Activated T-helper 1 cell treated with anti-CD3 and anti-CD28 coated beads, Interleukin-12 subunit alpha, Interleukin-12 subunit beta, Interleukin-2, Interleukin-4 antibody, amounts not matched to agents 30 ng/mL and 10 ng/mL and 1 ng/mL, durations not matched to agents 14 hours and 24 hours and 36 hours (primary cell): ENCODE data around the gene SLC25A15. TPM values are rescaled to one million over a fixed set of nuclear protein-coding genes. Genes with fewer than 3 reads are reported as not detected.
"Not testable (repeated sequence)": the region's sequence is repeated elsewhere in the genome, so short reads cannot be mapped to it uniquely, and the experiment has no call there.

Source experiments
- DNase-seq: peaks from one replicate; pipeline ENCODE4 v3.0.0; 2021; ENCODE audit warnings: low spot score
- H3K27ac Mint-ChIP-seq: one replicate; pipeline ENCODE4 v1.8.0; 2021; ENCODE audit warnings: mild to moderate bottlenecking, mixed read lengths
- H3K27me3 Mint-ChIP-seq: one replicate; pipeline ENCODE4 v1.8.0; 2022; ENCODE audit warnings: mild to moderate bottlenecking, moderate library complexity, mixed read lengths; ENCODE audit not compliant: insufficient read depth
- H3K36me3 Mint-ChIP-seq: one replicate; pipeline ENCODE4 v1.8.0; 2021; ENCODE audit warnings: low read depth, mixed read lengths
- H3K4me1 Mint-ChIP-seq: one replicate; pipeline ENCODE4 v1.8.0; 2021; ENCODE audit warnings: low read depth, mixed read lengths
- H3K4me3 Mint-ChIP-seq: one replicate; pipeline ENCODE4 v1.8.0; 2021; ENCODE audit warnings: mild to moderate bottlenecking, moderate library complexity, mixed read lengths
- H3K9me3 Mint-ChIP-seq: one replicate; pipeline ENCODE4 v1.8.0; 2021; ENCODE audit warnings: mixed read lengths
- intact Hi-C: fragments of 100-400 bp; cut with micrococcal nuclease; formaldehyde crosslinking; loops from one replicate; pipeline ENCODE4 v1.15.1; 2024
- total RNA-seq: library from RNA; stranded (reverse); gene quantifications from 2 replicates; pipeline ENCODE4 v1.2.3, GENCODE V29; 2022

Gene SLC25A15
- total RNA-seq, 1 donor from 2014 or later, result 19.0 TPM

DNA sequence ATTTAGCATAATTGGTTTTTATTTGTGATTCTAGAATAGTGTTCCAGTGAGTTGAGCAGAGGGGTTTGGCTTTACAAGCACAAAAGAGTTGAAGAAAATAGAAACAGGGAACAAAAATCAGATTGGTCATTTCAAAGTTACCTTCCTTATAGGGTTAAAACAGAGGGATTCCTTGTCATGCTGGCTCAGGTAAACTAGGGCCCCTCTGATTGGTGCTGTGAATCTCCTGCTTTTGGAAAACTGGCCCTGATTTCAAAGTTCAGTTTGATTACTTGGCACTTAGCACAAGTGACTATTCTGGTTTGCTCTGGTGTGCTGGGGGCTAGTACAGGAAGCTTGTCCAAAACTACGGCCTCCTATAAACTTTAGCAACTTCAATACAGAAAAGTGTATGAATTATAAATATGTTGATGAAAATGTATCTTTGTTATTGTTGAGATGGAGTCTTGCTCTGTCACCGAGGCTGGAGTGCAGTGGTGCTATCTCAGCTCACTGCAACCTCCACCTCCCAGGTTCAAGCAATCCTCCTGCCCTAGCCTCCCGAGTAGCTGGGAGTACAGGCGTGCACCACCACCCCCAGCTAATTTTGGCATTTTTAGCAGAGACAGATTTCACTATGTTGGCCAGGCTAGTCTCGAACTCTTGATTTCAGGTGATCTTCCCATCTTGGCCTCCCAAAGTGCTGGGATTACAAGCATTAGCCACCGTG is 16.5 kb upstream of the SLC25A15 start:
- no peak overlapping the region for H3K27ac Mint-ChIP-seq
- H3K36me3 Mint-ChIP-seq, result no peaks in the 10 kb centered on the region
- no peaks in the 10 kb centered on the region for H3K27me3 Mint-ChIP-seq
- H3K4me3 Mint-ChIP-seq, result no peak overlapping the region
- DNase-seq, result no peak
- intact Hi-C loops, result loop anchor here (5.0 to 10.0 kb wide), 2 partner anchors 419 to 1678 kb away; partner anchors contain the start of gene KBTBD7
- H3K4me1 Mint-ChIP-seq, result peaks cover 48% of the 10 kb centered on the region
- H3K9me3 Mint-ChIP-seq, result no peaks in the 10 kb centered on the region

DNA sequence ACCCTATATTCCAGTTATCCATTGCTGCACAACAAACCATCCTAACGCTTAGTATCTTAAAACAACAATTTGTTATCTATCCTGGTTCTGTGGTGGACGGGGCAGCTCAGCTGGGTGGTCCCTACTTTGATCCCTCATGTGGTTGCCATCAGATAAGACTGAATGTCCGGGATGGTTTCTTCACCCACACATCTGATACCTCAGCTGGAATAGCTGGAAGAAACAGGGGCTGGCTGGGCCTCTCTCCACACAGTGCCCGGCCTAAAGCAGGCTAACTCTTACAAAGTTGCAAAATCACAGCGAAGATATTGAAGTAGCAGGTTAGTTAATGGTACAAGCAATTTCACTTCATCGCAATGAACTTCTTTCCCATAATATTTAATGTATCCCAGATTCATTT is 14.7 kb upstream of the SLC25A15 start:
- intact Hi-C loops, result loop anchor here (5.0 to 10.0 kb wide), 5 partner anchors 257 to 1680 kb away; partner anchors contain the start of gene KBTBD7

DNA sequence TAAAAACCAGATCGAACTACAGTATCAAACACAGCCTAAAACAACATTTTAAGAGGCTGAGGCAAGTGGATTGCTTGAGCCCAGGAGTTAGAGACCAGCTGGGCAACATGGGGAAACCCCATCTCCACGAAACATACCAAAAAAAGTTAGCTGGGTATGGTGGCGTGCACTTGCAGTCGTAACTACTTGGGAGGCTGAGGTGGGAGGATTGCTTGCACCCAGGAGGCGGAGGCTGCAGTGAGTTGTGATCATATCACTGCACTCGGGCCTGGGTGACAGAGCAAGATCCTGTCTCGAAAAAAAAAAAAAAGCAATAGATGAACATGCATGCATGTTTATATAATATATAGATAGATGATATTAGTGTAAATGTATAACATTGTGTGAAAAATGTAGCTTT is 13.2 kb upstream of the SLC25A15 start:
- Mint-ChIP-seq H3K27ac (peak overlapping the region; percentile 99), H3K9me3 (no peaks in the 10 kb centered on the region), H3K4me1 (peaks cover 35% of the 10 kb centered on the region), H3K27me3 (no peaks in the 10 kb centered on the region), H3K4me3 (no peak overlapping the region), H3K36me3 (no peaks in the 10 kb centered on the region)
- no peak for DNase-seq
- intact Hi-C loops, result loop anchor here (2.0 to 10.0 kb wide), 6 partner anchors 259 to 1681 kb away; no protein-coding TSS in a partner anchor

More for the DNA sequence above, 14.7 kb upstream of the SLC25A15 start:
- no peak for DNase-seq
- Mint-ChIP-seq H3K4me3 (no peak overlapping the region), H3K4me1 (peaks cover 46% of the 10 kb centered on the region), H3K27me3 (no peaks in the 10 kb centered on the region), H3K36me3 (no peaks in the 10 kb centered on the region), H3K9me3 (no peaks in the 10 kb centered on the region), H3K27ac (no peak overlapping the region)

DNA sequence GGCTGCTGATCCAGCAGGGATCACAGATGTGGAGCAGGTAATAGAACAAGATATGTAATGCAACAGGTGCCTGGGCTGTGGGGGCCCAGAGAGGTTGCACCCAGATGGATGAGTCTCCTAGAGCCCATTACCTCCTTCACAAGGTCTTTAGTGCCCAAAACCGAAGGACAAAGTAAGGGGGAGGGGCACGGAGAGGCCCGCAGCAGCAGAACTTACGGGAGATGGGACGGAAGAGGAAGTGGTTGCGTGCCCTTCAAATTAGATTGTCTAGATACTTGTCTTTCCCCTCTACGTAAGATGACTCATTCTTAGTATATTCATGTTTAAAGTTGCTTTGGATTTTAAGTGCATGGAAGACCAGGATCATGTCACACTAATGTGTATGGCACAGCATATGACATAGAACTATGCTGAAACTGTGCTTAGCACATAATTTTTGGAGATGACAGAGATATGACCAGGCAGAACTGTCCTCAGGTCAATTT is 12.7 kb upstream of the SLC25A15 start:
- H3K4me3 Mint-ChIP-seq, result peak overlapping the region; percentile 76
- no peaks in the 10 kb centered on the region for H3K27me3 Mint-ChIP-seq
- peak overlapping the region; percentile 99 for H3K27ac Mint-ChIP-seq
- H3K4me1 Mint-ChIP-seq, result peaks cover 33% of the 10 kb centered on the region
- intact Hi-C loops, result loop anchor here (1.0 to 10.0 kb wide), 10 partner anchors 10 to 1682 kb away; no protein-coding TSS in a partner anchor
- H3K36me3 Mint-ChIP-seq, result no peaks in the 10 kb centered on the region
- DNase-seq, result peak; percentile 73
- no peaks in the 10 kb centered on the region for H3K9me3 Mint-ChIP-seq

DNA sequence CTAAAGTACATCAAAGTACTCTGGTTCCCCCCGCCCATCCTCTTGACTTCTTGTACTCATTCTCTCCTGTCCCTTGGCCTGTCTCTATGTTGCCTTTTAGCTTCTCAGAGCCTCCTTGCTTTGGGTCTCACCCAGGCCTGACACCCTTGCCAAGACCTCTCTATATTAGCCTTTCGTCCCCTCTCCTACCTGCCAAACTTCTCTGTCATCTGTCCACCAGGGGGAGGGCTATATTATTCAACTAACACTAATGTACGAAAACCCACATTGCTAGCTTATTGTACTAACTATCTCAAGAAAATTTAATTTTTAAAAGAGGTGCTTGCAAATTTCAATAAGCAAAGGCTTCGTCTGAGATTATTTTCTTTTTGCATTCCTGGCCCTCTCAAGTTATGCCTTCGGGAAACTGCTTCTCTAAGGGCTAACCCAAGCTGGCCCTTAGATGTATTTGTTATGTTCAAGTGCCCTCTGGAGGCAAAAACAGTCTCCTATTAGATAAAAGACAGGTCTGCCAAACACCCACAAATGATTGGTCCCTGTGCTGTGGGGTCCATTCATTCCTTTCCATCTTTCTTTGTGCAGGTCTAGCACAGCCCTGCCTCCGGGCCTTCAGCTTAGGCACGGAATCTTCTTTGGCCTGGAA is 12.1 kb upstream of the SLC25A15 start:
- Mint-ChIP-seq H3K36me3 (no peaks in the 10 kb centered on the region), H3K9me3 (no peaks in the 10 kb centered on the region), H3K27me3 (no peaks in the 10 kb centered on the region), H3K27ac (peak overlapping the region; percentile 99), H3K4me1 (peaks cover 33% of the 10 kb centered on the region), H3K4me3 (peak overlapping the region; percentile 76)
- DNase-seq, result peak; percentile 28
- intact Hi-C loops, result loop anchor here (1.0 to 10.0 kb wide), 10 partner anchors 9 to 1682 kb away; no protein-coding TSS in a partner anchor

DNA sequence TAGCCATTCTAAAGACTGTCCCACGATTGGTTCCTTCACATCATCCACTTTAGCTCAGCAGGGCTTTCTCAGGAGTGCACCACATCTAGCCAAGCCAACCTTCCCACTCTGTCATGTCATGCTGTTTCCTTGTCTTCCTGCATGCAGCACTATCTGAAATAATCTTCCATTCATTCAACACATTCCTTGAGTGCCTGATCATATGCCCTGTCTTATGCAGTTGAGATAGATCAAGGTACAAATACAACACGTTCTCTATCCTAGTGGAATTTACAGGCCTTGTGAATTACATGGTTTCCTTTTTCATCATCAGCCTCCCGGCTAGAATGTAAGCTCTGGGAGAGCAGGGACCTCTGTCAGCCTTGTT is 11.6 kb upstream of the SLC25A15 start:
- no peak for DNase-seq

DNA sequence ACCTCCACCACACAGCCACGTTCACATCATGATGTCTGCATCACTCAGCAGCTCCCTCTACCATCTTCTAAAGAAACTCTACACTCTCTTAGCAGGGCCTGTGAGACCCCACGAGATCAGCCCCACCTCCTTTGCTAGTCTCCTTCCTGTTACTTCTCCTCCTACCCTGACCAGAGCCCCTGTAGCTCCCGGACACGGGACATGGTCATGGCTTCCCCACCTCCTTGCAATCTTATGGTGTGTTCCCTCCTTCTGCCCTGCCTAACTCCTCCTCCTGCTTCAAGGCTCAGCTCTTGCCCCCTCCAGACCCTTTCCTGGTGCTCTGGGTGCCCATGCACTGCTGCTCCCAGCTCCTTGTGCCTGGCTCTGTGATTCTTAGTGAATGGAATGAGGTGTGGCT is 10.4 kb upstream of the SLC25A15 start:
- Mint-ChIP-seq H3K9me3 (no peaks in the 10 kb centered on the region), H3K4me3 (no peak overlapping the region), H3K4me1 (peaks cover 33% of the 10 kb centered on the region), H3K36me3 (no peaks in the 10 kb centered on the region), H3K27me3 (no peaks in the 10 kb centered on the region), H3K27ac (no peak overlapping the region)
- intact Hi-C loops, result loop anchor here (5.0 to 10.0 kb wide), 4 partner anchors 262 to 1684 kb away; no protein-coding TSS in a partner anchor
- DNase-seq, result no peak

More for the DNA sequence above, 11.6 kb upstream of the SLC25A15 start:
- no peaks in the 10 kb centered on the region for H3K36me3 Mint-ChIP-seq
- intact Hi-C loops, result loop anchor here (1.0 to 10.0 kb wide), 10 partner anchors 9 to 1683 kb away; no protein-coding TSS in a partner anchor
- no peaks in the 10 kb centered on the region for H3K9me3 Mint-ChIP-seq
- peak overlapping the region; percentile 99 for H3K27ac Mint-ChIP-seq
- peaks cover 33% of the 10 kb centered on the region for H3K4me1 Mint-ChIP-seq
- no peaks in the 10 kb centered on the region for H3K27me3 Mint-ChIP-seq
- H3K4me3 Mint-ChIP-seq, result no peak overlapping the region

DNA sequence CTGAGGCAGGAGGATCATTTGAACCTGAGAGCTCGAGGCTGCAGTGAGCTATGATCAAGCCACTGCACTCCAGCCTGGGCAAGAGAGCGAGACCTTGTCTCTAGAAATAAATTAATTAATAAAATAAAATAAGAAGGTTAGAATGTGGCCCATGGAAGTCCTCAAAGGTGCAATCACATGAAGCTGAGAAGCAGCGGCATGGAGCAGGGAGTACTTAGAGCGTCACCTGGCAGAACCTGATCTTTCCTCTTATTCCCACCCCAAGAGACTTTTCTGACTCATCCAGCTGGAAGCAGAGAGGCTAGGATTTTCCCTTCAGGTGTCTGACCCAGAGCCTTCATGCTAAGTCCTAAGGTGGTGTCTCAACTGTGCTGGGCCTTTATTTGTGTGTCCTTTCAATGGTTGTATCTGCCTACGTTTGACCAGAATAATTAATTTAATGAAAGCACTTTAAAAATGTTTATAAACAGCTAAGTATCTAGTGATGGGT is 9.6 kb upstream of the SLC25A15 start:
- peaks cover 29% of the 10 kb centered on the region for H3K4me1 Mint-ChIP-seq
- no peaks in the 10 kb centered on the region for H3K9me3 Mint-ChIP-seq
- H3K4me3 Mint-ChIP-seq, result no peak overlapping the region
- no peak for DNase-seq
- no peaks in the 10 kb centered on the region for H3K27me3 Mint-ChIP-seq
- no peak overlapping the region for H3K27ac Mint-ChIP-seq
- no peaks in the 10 kb centered on the region for H3K36me3 Mint-ChIP-seq
- intact Hi-C loops, result loop anchor here (5.0 to 10.0 kb wide), 4 partner anchors 263 to 1685 kb away; no protein-coding TSS in a partner anchor

DNA sequence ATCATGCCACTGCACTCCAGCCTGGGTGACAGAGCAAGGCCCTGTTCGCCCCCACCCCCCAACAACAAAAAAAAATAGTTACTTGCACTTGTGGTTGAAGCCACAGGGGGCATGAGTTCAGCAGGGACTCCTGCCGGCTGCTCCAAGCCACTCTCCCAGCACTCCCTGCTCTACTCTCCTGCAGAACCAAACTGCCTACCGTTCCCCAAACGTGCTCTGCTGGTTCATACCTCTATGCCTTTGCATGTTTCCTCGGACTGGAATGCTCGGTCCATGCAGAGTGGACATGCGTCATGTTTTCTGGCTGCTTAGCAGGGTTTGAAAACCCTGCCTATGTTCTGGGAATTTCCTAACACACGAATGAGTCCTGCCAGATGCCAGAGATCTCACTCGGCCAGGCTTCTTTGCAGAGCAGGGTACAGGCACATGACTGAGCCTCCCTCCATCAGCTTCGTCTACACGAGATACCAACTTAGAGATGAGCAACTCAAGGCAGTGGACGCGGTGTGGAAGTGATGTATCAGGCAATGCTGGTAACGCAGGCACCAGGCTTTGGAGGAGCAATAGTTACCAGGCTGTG is 8.5 kb upstream of the SLC25A15 start:
- Mint-ChIP-seq H3K36me3 (no peaks in the 10 kb centered on the region), H3K27ac (no peak overlapping the region), H3K4me1 (peaks cover 22% of the 10 kb centered on the region), H3K27me3 (no peaks in the 10 kb centered on the region), H3K4me3 (no peak overlapping the region), H3K9me3 (no peaks in the 10 kb centered on the region)
- DNase-seq, result no peak
- intact Hi-C loops, result no loop called here

DNA sequence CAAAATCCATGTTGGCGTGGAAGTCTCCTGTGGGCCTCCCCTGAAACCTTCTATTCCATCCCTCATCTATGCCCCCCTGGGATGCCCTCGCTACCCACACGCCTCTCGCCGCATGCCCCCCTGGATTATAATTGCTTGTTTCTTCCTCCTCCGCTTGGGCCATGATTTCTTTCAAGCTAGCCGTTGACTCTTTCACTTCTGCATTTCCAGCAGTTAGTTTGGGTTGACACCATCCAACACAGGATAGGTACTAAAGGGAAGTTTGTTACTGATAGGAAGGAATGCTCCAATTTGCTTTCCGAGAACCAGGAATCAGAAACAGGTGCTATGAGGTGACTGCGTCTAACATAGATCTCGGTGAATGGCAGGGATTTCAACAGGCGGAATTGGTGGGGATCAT is 7.7 kb upstream of the SLC25A15 start:
- no peaks in the 10 kb centered on the region for H3K27me3 Mint-ChIP-seq
- H3K4me3 Mint-ChIP-seq, result no peak overlapping the region
- intact Hi-C loops, result no loop called here
- no peak overlapping the region for H3K27ac Mint-ChIP-seq
- no peaks in the 10 kb centered on the region for H3K36me3 Mint-ChIP-seq
- no peaks in the 10 kb centered on the region for H3K9me3 Mint-ChIP-seq
- H3K4me1 Mint-ChIP-seq, result peaks cover 21% of the 10 kb centered on the region
- no peak for DNase-seq

DNA sequence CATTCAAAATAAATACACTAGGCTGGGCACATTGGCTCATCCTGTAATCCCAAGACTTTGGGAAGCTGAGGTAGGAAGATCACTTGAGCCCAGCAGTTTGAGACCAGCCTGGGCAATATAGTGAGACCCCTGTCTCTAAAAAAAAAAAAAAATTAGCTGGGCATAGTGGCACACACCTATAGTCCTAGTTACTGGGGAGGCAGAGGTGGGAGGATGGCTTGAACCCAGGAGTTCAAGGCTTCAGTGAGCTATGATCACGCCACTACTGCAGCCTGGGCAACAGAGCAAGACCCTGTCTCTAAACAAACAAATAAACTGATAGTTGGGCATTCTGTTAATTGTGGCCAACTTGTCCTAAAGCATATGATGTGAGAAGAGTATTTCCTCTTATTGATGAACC is 6.4 kb upstream of the SLC25A15 start:
- H3K27me3 Mint-ChIP-seq, intact Hi-C loops, DNase-seq, H3K27ac Mint-ChIP-seq, H3K36me3 Mint-ChIP-seq, H3K4me3 Mint-ChIP-seq, H3K9me3 Mint-ChIP-seq: not testable (repeated sequence)
- peaks cover 20% of the 10 kb centered on the region for H3K4me1 Mint-ChIP-seq

DNA sequence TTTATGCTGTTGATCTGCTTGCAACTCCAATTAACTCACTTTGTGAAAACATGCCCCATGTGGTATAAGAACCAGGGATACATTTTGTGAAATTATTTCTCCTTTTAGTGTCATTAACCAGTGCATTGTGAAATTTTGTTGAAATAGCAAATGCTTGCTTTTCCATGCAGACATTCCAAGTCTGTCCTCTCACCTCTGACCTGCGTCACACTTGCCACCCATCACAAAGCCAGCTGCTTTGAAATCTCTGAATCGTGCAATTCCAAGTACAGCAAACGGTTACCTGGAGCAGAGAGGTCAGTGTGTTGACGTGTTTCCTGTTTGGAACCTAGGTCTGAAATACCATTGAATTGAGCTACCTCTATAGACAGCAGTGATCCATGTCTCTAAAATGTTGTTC is 4.9 kb upstream of the SLC25A15 start:
- Mint-ChIP-seq H3K36me3 (no peaks in the 10 kb centered on the region), H3K27ac (no peak overlapping the region), H3K27me3 (no peaks in the 10 kb centered on the region), H3K4me1 (peaks cover 19% of the 10 kb centered on the region), H3K9me3 (no peaks in the 10 kb centered on the region), H3K4me3 (no peak overlapping the region)
- DNase-seq, result no peak
- intact Hi-C loops, result no loop called here
